Measurements from ENCODE around the gene FGFRL1. TPM values are rescaled to one million over a fixed set of nuclear protein-coding genes. Genes with fewer than 3 reads are reported as not detected.

Gene FGFRL1
- total RNA-seq, 1 experiment from 2014 or later, result 30.4 TPM

- peaks cover 74% of the 10 kb centered on the region for H3K27me3 ChIP-seq (replicated peaks; ENCODE audit: insufficient read depth, low read depth, low read length, poor library complexity)
- H3K9me3 ChIP-seq (ENCODE audit: low read depth, low read length, poor library complexity, severe bottlenecking), result no peaks in the 10 kb centered on the region
- H3K4me1 ChIP-seq (ENCODE audit: insufficient read depth, low read length, poor library complexity, severe bottlenecking), result no peaks in the 10 kb centered on the region
- no peak for DNase-seq (ENCODE audit: low spot score)
- no peak for TF ChIP-seq EZH2 (IDR thresholded peaks at IDR 0.05; ENCODE audit: borderline replicate concordance, low read depth, low read length, poor library complexity, severe bottlenecking)
- H3K36me3 ChIP-seq (ENCODE audit: insufficient read depth, low read length, poor library complexity, severe bottlenecking), result no peaks in the 10 kb centered on the region
- intact Hi-C loops (cut with micrococcal nuclease; ENCODE audit: unreplicated experiment), result no loop called here
- no peak overlapping the region for H3K27ac ChIP-seq (ENCODE audit: low read depth, low read length, poor library complexity, severe bottlenecking)
- no peak overlapping the region for H3K4me3 ChIP-seq (ENCODE audit: low read depth, low read length, poor library complexity, severe bottlenecking)
- POLR2A ChIA-PET (ENCODE audit: low non-redundant PET), result no interaction called here
- CTCF ChIA-PET, result no interaction called here
- no TSS peak for BruUV-seq (replicated peaks)
Observed at GRCh38 chr4:1058198-1058996, 47.0 kb downstream of the FGFRL1 start.

GRCh38 chr4:1058997-1059665 is 47.7 kb downstream of the FGFRL1 start:
- intact Hi-C loops (cut with micrococcal nuclease; ENCODE audit: unreplicated experiment), result no loop called here
- Histone ChIP-seq H3K4me3 (ENCODE audit: low read depth, low read length, poor library complexity, severe bottlenecking) (no peak overlapping the region), H3K36me3 (ENCODE audit: insufficient read depth, low read length, poor library complexity, severe bottlenecking) (no peaks in the 10 kb centered on the region), H3K27me3 (replicated peaks; ENCODE audit: insufficient read depth, low read depth, low read length, poor library complexity) (peaks cover 72% of the 10 kb centered on the region), H3K9me3 (ENCODE audit: low read depth, low read length, poor library complexity, severe bottlenecking) (no peaks in the 10 kb centered on the region), H3K27ac (ENCODE audit: low read depth, low read length, poor library complexity, severe bottlenecking) (no peak overlapping the region), H3K4me1 (ENCODE audit: insufficient read depth, low read length, poor library complexity, severe bottlenecking) (no peaks in the 10 kb centered on the region)
- DNase-seq (ENCODE audit: low spot score), result no peak
- CTCF ChIA-PET, result no interaction called here
- TF ChIP-seq CTCF (conservative IDR thresholded peaks at IDR 0.05; ENCODE audit: low read depth, low read length) (no peak), EZH2 (IDR thresholded peaks at IDR 0.05; ENCODE audit: borderline replicate concordance, low read depth, low read length, poor library complexity, severe bottlenecking) (no peak)
- POLR2A ChIA-PET (ENCODE audit: low non-redundant PET), result no interaction called here
- BruUV-seq (replicated peaks), result no TSS peak

- H3K9me3 ChIP-seq (ENCODE audit: low read depth, low read length, poor library complexity, severe bottlenecking), result no peaks in the 10 kb centered on the region
- ChIA-PET CTCF (no interaction called here), POLR2A (ENCODE audit: low non-redundant PET) (no interaction called here)
- intact Hi-C loops (cut with micrococcal nuclease; ENCODE audit: unreplicated experiment), result no loop called here
- no peaks in the 10 kb centered on the region for H3K4me1 ChIP-seq (ENCODE audit: insufficient read depth, low read length, poor library complexity, severe bottlenecking)
- H3K36me3 ChIP-seq (ENCODE audit: insufficient read depth, low read length, poor library complexity, severe bottlenecking), result no peaks in the 10 kb centered on the region
- peaks cover 81% of the 10 kb centered on the region for H3K27me3 ChIP-seq (replicated peaks; ENCODE audit: insufficient read depth, low read depth, low read length, poor library complexity)
- no peak overlapping the region for H3K27ac ChIP-seq (ENCODE audit: low read depth, low read length, poor library complexity, severe bottlenecking)
- no peak for TF ChIP-seq CTCF (conservative IDR thresholded peaks at IDR 0.05; ENCODE audit: low read depth, low read length)
- no peak for DNase-seq (ENCODE audit: low spot score)
- H3K4me3 ChIP-seq (ENCODE audit: low read depth, low read length, poor library complexity, severe bottlenecking), result no peak overlapping the region
- BruUV-seq (replicated peaks), result no TSS peak
Observed at GRCh38 chr4:1060121-1060520, 48.7 kb downstream of the FGFRL1 start.
